Measurements from ENCODE around the gene PHACTR1.

- TF ChIP-seq, protein P1, sequence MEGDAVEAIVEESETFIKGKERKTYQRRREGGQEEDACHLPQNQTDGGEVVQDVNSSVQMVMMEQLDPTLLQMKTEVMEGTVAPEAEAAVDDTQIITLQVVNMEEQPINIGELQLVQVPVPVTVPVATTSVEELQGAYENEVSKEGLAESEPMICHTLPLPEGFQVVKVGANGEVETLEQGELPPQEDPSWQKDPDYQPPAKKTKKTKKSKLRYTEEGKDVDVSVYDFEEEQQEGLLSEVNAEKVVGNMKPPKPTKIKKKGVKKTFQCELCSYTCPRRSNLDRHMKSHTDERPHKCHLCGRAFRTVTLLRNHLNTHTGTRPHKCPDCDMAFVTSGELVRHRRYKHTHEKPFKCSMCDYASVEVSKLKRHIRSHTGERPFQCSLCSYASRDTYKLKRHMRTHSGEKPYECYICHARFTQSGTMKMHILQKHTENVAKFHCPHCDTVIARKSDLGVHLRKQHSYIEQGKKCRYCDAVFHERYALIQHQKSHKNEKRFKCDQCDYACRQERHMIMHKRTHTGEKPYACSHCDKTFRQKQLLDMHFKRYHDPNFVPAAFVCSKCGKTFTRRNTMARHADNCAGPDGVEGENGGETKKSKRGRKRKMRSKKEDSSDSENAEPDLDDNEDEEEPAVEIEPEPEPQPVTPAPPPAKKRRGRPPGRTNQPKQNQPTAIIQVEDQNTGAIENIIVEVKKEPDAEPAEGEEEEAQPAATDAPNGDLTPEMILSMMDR (conservative IDR thresholded peaks at IDR 0.05 in 1 of 2, IDR thresholded peaks at IDR 0.05 in 1 of 2; ENCODE audit: low read depth in 1 of 2, low read length in 2 of 2): no peak
- no peak for TF ChIP-seq EZH2 (IDR thresholded peaks at IDR 0.05; ENCODE audit: low read length, missing control alignments)
Measured at GRCh38 chr6:13131935-13132661, 415.5 kb downstream of the PHACTR1 start.

All from fibroblast of lung (primary cell).